H1 (cell line): Measurements from ENCODE around the gene SLC15A4. TPM values are rescaled to one million over a fixed set of nuclear protein-coding genes. Genes with fewer than 3 reads are reported as not detected.

ENCODE experiments used
- CTCF ChIA-PET: fragments of 300-600 bp; sonication (Branson Sonifier 250); formaldehyde crosslinking; loops from one replicate; lab custom pipeline; 2021; ENCODE audit not compliant: partially characterized antibody; lab: Charles Lee
- POLR2A ChIA-PET: fragments of 300-600 bp; sonication (Branson Sonifier 250); formaldehyde crosslinking; loops from one replicate; lab custom pipeline; 2021; ENCODE audit warnings: inconsistent platforms; ENCODE audit not compliant: partially characterized antibody; lab: Charles Lee
- DNase-seq, 2 experiments: peaks; one replicate each; pipeline versions ENCODE4 v3.0.0 to v3.0.0-alpha.2; 2010 to 2022; ENCODE audit warnings: low spot score in 2 of 2, low read depth in 1 of 2, mixed read lengths in 1 of 2
- FAIRE-seq: peaks from 2 replicates; lab custom pipeline; 2011; peaks lifted over from hg19 to GRCh38; lab: Jason Lieb, UNC
- H2AFZ ChIP-seq: 2 replicates; pipeline ENCODE4 v1.8.1; 2012; ENCODE audit warnings: low read length, inconsistent platforms
- H2AK5ac ChIP-seq: 2 replicates; pipeline ENCODE4 v1.6.1; 2013; ENCODE audit warnings: low read depth, low read length
- H2BK120ac ChIP-seq: replicated peaks from 2 replicates; pipeline ENCODE3; 2013; ENCODE audit warnings: low read depth, low read length, inconsistent platforms
- H2BK12ac ChIP-seq: 2 replicates; pipeline ENCODE4 v1.6.1; 2013; ENCODE audit warnings: low read depth, low read length
- H2BK15ac ChIP-seq: 2 replicates; pipeline ENCODE4 v1.6.1; 2013; ENCODE audit warnings: low read length
- H2BK20ac ChIP-seq: 2 replicates; pipeline ENCODE4 v1.6.1; 2013; ENCODE audit warnings: low read length
- H2BK5ac ChIP-seq: 2 replicates; pipeline ENCODE4 v1.6.1; 2013; ENCODE audit warnings: low read depth, low read length
- H3K14ac ChIP-seq: 2 replicates; pipeline ENCODE4 v1.6.1; 2013; ENCODE audit warnings: inconsistent platforms; ENCODE audit not compliant: insufficient read length
- H3K18ac ChIP-seq: 2 replicates; pipeline ENCODE4 v1.6.1; 2013; ENCODE audit warnings: low read length; ENCODE audit errors: extremely low read depth
- H3K23ac ChIP-seq: 2 replicates; pipeline ENCODE4 v1.6.1; 2013; ENCODE audit warnings: inconsistent platforms; ENCODE audit not compliant: insufficient read length
- H3K23me2 ChIP-seq: 2 replicates; pipeline ENCODE4 v1.6.1; 2013; ENCODE audit warnings: low read depth, low read length
- H3K27ac ChIP-seq: 2 replicates; pipeline ENCODE4 v1.6.1; 2011; ENCODE audit warnings: low read depth, low read length, inconsistent platforms
- H3K27me3 ChIP-seq, 4 experiments: replicated peaks in 1 of 4; 1 replicate in 1 of 4; 2 replicates in 3 of 4; pipeline versions ENCODE4 v1.6.1 to v1.8.1; 2011 to 2013; ENCODE audit warnings: low read length in 3 of 4, mild to moderate bottlenecking in 3 of 4, inconsistent platforms in 2 of 4, mixed read lengths in 2 of 4, moderate library complexity in 1 of 4; ENCODE audit not compliant: control insufficient read depth in 3 of 4, insufficient read depth in 3 of 4; ENCODE audit errors: extremely low read depth in 1 of 4
- H3K36me3 ChIP-seq, 4 experiments: 2 replicates each; pipeline versions ENCODE4 v1.6.1 to v1.8.1; 2011 to 2013; ENCODE audit warnings: mild to moderate bottlenecking in 4 of 4, low read length in 3 of 4, moderate library complexity in 2 of 4, control low read depth in 1 of 4, inconsistent platforms in 1 of 4; ENCODE audit not compliant: insufficient read depth in 4 of 4, control insufficient read depth in 2 of 4
- H3K4ac ChIP-seq: replicated peaks from 2 replicates; pipeline ENCODE3; 2013; ENCODE audit warnings: low read length, low read depth, mixed read lengths, inconsistent platforms; ENCODE audit not compliant: insufficient read length
- H3K4me1 ChIP-seq, 4 experiments: replicated peaks in 1 of 4; 1 replicate in 1 of 4; 2 replicates in 3 of 4; pipeline versions ENCODE4 v1.6.1 to v1.8.1; 2011 to 2013; ENCODE audit warnings: low read length in 3 of 4, inconsistent platforms in 2 of 4, mixed read lengths in 1 of 4; ENCODE audit not compliant: insufficient read depth in 4 of 4, control insufficient read depth in 3 of 4
- H3K4me2 ChIP-seq, 2 experiments: 2 replicates each; pipeline versions ENCODE4 v1.6.1 to v1.8.1; 2011 to 2013; ENCODE audit warnings: low read depth in 2 of 2, low read length in 2 of 2, control low read depth in 1 of 2, inconsistent platforms in 1 of 2, mild to moderate bottlenecking in 1 of 2; ENCODE audit not compliant: insufficient read depth in 1 of 2
- H3K4me3 ChIP-seq, 4 experiments: fragments of 200-600, 300-600 bp in 1 of 4; sonication (generic), shearing (Covaris generic), sonication (Bioruptor Twin) in 1 of 4; 2 replicates each; pipeline versions ENCODE4 v1.5.1 to v1.8.1; 2011 to 2016; ENCODE audit warnings: low read length in 4 of 4, low read depth in 3 of 4, control low read depth in 2 of 4, inconsistent platforms in 2 of 4, mild to moderate bottlenecking in 2 of 4, mixed read lengths in 1 of 4, moderate library complexity in 1 of 4; ENCODE audit not compliant: insufficient read depth in 2 of 4; ENCODE audit errors: extremely low read depth in 1 of 4
- H3K56ac ChIP-seq: replicated peaks from 2 replicates; pipeline ENCODE3; 2013; ENCODE audit warnings: low read depth, mild to moderate bottlenecking, mixed read lengths, low read length, inconsistent platforms; ENCODE audit not compliant: insufficient read length
- H3K79me1 ChIP-seq: 2 replicates; pipeline ENCODE4 v1.6.1; 2013; ENCODE audit warnings: low read depth, low read length, control low read depth
- H3K79me2 ChIP-seq, 2 experiments: 2 replicates each; pipeline versions ENCODE4 v1.6.1 to v1.8.1; 2012 to 2013; ENCODE audit warnings: low read length in 2 of 2, mild to moderate bottlenecking in 2 of 2, inconsistent platforms in 1 of 2; ENCODE audit not compliant: insufficient read depth in 2 of 2, control insufficient read depth in 1 of 2
- H3K9ac ChIP-seq, 4 experiments: replicated peaks in 1 of 4; 1 replicate in 1 of 4; 2 replicates in 3 of 4; pipeline versions ENCODE4 v1.6.1 to v1.8.1; 2011 to 2013; ENCODE audit warnings: low read depth in 3 of 4, low read length in 3 of 4, control low read depth in 2 of 4, mild to moderate bottlenecking in 2 of 4, moderate library complexity in 2 of 4, inconsistent platforms in 1 of 4; ENCODE audit errors: extremely low read depth in 1 of 4
- H3K9me3 ChIP-seq, 2 experiments: 2 replicates each; pipeline versions ENCODE4 v1.6.1 to v1.8.1; 2012 to 2013; ENCODE audit warnings: mild to moderate bottlenecking in 2 of 2, moderate library complexity in 2 of 2, control low read depth in 1 of 2, inconsistent platforms in 1 of 2, low read depth in 1 of 2, low read length in 1 of 2, mixed read lengths in 1 of 2; ENCODE audit not compliant: insufficient read depth in 2 of 2
- H4K20me1 ChIP-seq, 2 experiments: replicated peaks in 1 of 2; 2 replicates each; pipeline versions ENCODE3 to v1.8.1; 2011 to 2013; ENCODE audit warnings: inconsistent platforms in 2 of 2, low read length in 2 of 2, mild to moderate bottlenecking in 1 of 2; ENCODE audit not compliant: insufficient read depth in 2 of 2, control insufficient read depth in 1 of 2
- H4K5ac ChIP-seq: 2 replicates; pipeline ENCODE4 v1.6.1; 2013; ENCODE audit warnings: low read length, low read depth, mixed read lengths, inconsistent platforms; ENCODE audit not compliant: insufficient read length
- H4K8ac ChIP-seq: 2 replicates; pipeline ENCODE4 v1.8.0; 2013; ENCODE audit warnings: mild to moderate bottlenecking, moderate library complexity, low read length, inconsistent platforms; ENCODE audit not compliant: insufficient read depth; ENCODE audit errors: extremely low read depth
- H4K91ac ChIP-seq: replicated peaks from 2 replicates; pipeline ENCODE3; 2013; ENCODE audit warnings: low read length, mixed read lengths, inconsistent platforms; ENCODE audit not compliant: insufficient read length
- BRCA1 ChIP-seq: IDR thresholded peaks from 2 replicates; pipeline ENCODE4 v1.6.1; 2012; ENCODE audit warnings: low read depth, low read length, improper control_type of control experiment
- CHD2 ChIP-seq: IDR thresholded peaks from 2 replicates; pipeline ENCODE4 v1.6.1; 2012; ENCODE audit warnings: low read length, improper control_type of control experiment
- CREB1 ChIP-seq: IDR thresholded peaks from 2 replicates; pipeline ENCODE4 v1.6.1; 2012; ENCODE audit warnings: inconsistent platforms
- CTBP2 ChIP-seq: IDR thresholded peaks from 2 replicates; pipeline ENCODE4 v1.7.0; 2011; ENCODE audit warnings: borderline replicate concordance, mild to moderate bottlenecking, moderate library complexity, mixed read lengths, low read length; ENCODE audit not compliant: insufficient read depth, insufficient read length
- JUND ChIP-seq: IDR thresholded peaks from 2 replicates; pipeline ENCODE4 v1.6.1; 2011; ENCODE audit warnings: mild to moderate bottlenecking, improper control_type of control experiment, low read length
- NRF1 ChIP-seq: IDR thresholded peaks from 2 replicates; pipeline ENCODE4 v1.6.1; 2011; ENCODE audit warnings: mild to moderate bottlenecking, low read depth, low read length, improper control_type of control experiment
- SUZ12 ChIP-seq: fragments of 200-600 bp; sonication (generic); IDR thresholded peaks from 2 replicates; pipeline ENCODE4 v1.6.1; 2012; ENCODE audit warnings: mild to moderate bottlenecking, inconsistent platforms, low read length, moderate library complexity, mixed read lengths
- TAF7 ChIP-seq: optimal IDR thresholded peaks from 2 replicates; pipeline ENCODE3; 2011; ENCODE audit warnings: low read depth, mild to moderate bottlenecking, inconsistent platforms, low read length, moderate library complexity, borderline replicate concordance
- YY1 ChIP-seq: IDR thresholded peaks from 2 replicates; pipeline ENCODE4 v1.6.1; 2011; ENCODE audit warnings: low read depth, mild to moderate bottlenecking, low read length
- ZNF274 ChIP-seq: IDR thresholded peaks from 2 replicates; pipeline ENCODE4 v1.7.0; 2012; ENCODE audit warnings: low read length, borderline replicate concordance; ENCODE audit errors: extremely low read depth
- WGBS, 2 experiments: shearing (Covaris generic) in 1 of 2; methylation state at CpG; one replicate each; pipeline versions ENCODE4 v1.1.6 to v1.1.7; 2013 to 2015; ENCODE audit warnings: low lambda C conversion rate in 2 of 2, mixed read lengths in 2 of 2, inconsistent platforms in 1 of 2, low coverage in 1 of 2, missing lambda C conversion rate in 1 of 2; ENCODE audit not compliant: insufficient replicate concordance in 2 of 2, insufficient coverage in 1 of 2, insufficient read length in 1 of 2; ENCODE audit errors: extremely low coverage in 1 of 2, missing lambda C conversion rate in 1 of 2; 5-methylcytosine and 5-hydroxymethylcytosine counted together
- polyA plus RNA-seq, 7 experiments: library from polyadenylated mRNA; depleted of rRNA in 3 of 7; stranded (reverse) in 5 of 7; unstranded in 2 of 7; fragments of >200 nt in 5 of 7; fragments of 200-250 nt in 2 of 7; gene quantifications; 1 replicate in 5 of 7; 2 replicates in 1 of 7; 4 replicates in 1 of 7; pipeline versions ENCODE4 v1.2.1 to v1.2.3, GENCODE V29; 2011 to 2013; ENCODE audit warnings: missing spikeins in 2 of 7, mixed read lengths in 2 of 7
- total RNA-seq: library from RNA; stranded (reverse); fragmentation: NEBNext Ultra II Directional; extraction: Animal tissue kit (Norgen Biotek cat#: 25700); gene quantifications from 2 replicates; pipeline ENCODE4 v1.2.1, GENCODE V29; 2021

Gene SLC15A4
- total and polyA plus RNA-seq, 2 of the 8 experiments (the other 6 are each of a cell fraction or from before 2014, with no cell fraction given): 22.7 to 26.6 TPM

DNA sequence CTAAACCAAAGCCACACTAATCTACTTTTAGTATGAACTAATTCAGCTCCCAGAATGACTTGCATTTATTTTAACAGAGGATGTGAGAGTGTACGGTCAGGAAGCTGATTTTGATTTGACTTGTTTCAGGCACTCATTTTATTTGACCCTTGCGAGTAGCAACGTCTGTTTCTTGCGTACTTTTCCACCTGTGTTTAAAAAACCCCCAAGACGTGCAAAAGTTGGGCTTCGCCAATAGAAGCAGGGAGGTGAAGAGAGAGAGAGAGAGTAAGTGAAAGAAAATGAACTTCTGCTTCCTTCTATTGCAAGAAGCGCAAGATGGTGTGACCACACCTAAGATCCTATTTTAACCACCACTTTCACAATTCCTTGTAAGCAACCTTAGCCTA is 6.7 kb upstream of the SLC15A4 start:
- H3K36me3 ChIP-seq: no peaks in the 10 kb centered on the region; a peak in 1 of 8 replicates
- no peaks in the 10 kb centered on the region for H3K27me3 ChIP-seq
- H3K18ac ChIP-seq: no peak overlapping the region
- H3K9me3 ChIP-seq: no peaks in the 10 kb centered on the region
- no peak overlapping the region for H2BK20ac ChIP-seq
- no peaks in the 10 kb centered on the region for H4K20me1 ChIP-seq
- DNase-seq: no peak
- H4K5ac ChIP-seq: no peak overlapping the region
- H3K27ac ChIP-seq: no peak overlapping the region
- H3K4me3 ChIP-seq: no peak overlapping the region
- H3K79me1 ChIP-seq: no peaks in the 10 kb centered on the region
- H2BK5ac ChIP-seq: no peak overlapping the region
- no peaks in the 10 kb centered on the region for H3K4me1 ChIP-seq
- POLR2A ChIA-PET: no interaction called here
- no peak overlapping the region for H3K23ac ChIP-seq
- no peak overlapping the region for H2BK15ac ChIP-seq
- no peak overlapping the region for H4K91ac ChIP-seq
- no peak overlapping the region for H4K8ac ChIP-seq
- no peak overlapping the region for H2BK12ac ChIP-seq
- H3K4ac ChIP-seq: no peak overlapping the region
- H3K56ac ChIP-seq: no peak overlapping the region
- H3K4me2 ChIP-seq: no peak overlapping the region
- no peak overlapping the region for H3K14ac ChIP-seq
- no peak overlapping the region for H2AFZ ChIP-seq
- FAIRE-seq: no peak
- no peak overlapping the region for H2BK120ac ChIP-seq
- H3K23me2 ChIP-seq: no peaks in the 10 kb centered on the region
- 81% methylated on average over 7 of the region's 7 CpGs; no CpG with 5 or more reads in 1 of the 2 experiments for WGBS, 2 experiments
- no peaks in the 10 kb centered on the region for H3K79me2 ChIP-seq
- no peak overlapping the region for H3K9ac ChIP-seq
- TF ChIP-seq ZNF274 (no peak), BRCA1 (no peak), YY1 (no peak), CTBP2 (no peak), CHD2 (no peak), TAF7 (no peak), NRF1 (no peak), CREB1 (no peak), SUZ12 (no peak), JUND (no peak)
- TF ChIP-seq, all 59 proteins: peak for 0
- no peak overlapping the region for H2AK5ac ChIP-seq
- CTCF ChIA-PET: interaction anchor here (0.7 kb wide), 1 partner anchor 200 kb away, joined by 3 read pairs; no protein-coding TSS in a partner anchor
